RWPE2 (cell line): Measurements from ENCODE around the gene PPIA.
"Not testable (repeated sequence)": the region's sequence is repeated elsewhere in the genome, so short reads cannot be mapped to it uniquely, and the experiment has no call there.

Experiments
- ATAC-seq: fragments of 200-7000 bp; cut with Tn5 transposase; 3 replicates; pipeline ENCODE4 v1.9.1; 2021; ENCODE audit warnings: low read depth
- DNase-seq: peaks from one replicate; pipeline ENCODE4 v3.0.0-alpha.2; 2020; ENCODE audit warnings: low spot score
- H3K27ac ChIP-seq: fragments of 450-650 bp; 2 replicates; pipeline ENCODE4 v1.5.1; 2017; ENCODE audit warnings: mild to moderate bottlenecking; ENCODE audit not compliant: poor library complexity, severe bottlenecking
- H3K27me3 ChIP-seq: fragments of 250-450 bp; sonication (Bioruptor Pico); 2 replicates; pipeline ENCODE4 v1.5.1; 2021; ENCODE audit warnings: mild to moderate bottlenecking, moderate library complexity; ENCODE audit not compliant: insufficient read depth, poor library complexity, severe bottlenecking
- H3K36me3 ChIP-seq: fragments of 250-450 bp; sonication (Bioruptor Pico); 2 replicates; pipeline ENCODE4 v1.5.1; 2020; ENCODE audit warnings: low read depth, mild to moderate bottlenecking, moderate library complexity
- H3K4me1 ChIP-seq: fragments of 250-450 bp; sonication (Bioruptor Pico); 2 replicates; pipeline ENCODE4 v1.5.1; 2021; ENCODE audit warnings: mild to moderate bottlenecking, moderate library complexity; ENCODE audit not compliant: insufficient read depth, poor library complexity, severe bottlenecking
- H3K4me3 ChIP-seq: fragments of 250-450 bp; sonication (Bioruptor Pico); 2 replicates; pipeline ENCODE4 v1.5.1; 2021; ENCODE audit warnings: mild to moderate bottlenecking, moderate library complexity; ENCODE audit not compliant: severe bottlenecking
- H3K9me3 ChIP-seq: fragments of 250-450 bp; sonication (Bioruptor Pico); 2 replicates; pipeline ENCODE4 v1.5.1; 2021; ENCODE audit warnings: mild to moderate bottlenecking, moderate library complexity; ENCODE audit not compliant: severe bottlenecking
- CTCF ChIP-seq: fragments of 450-650 bp; IDR thresholded peaks from one replicate; pipeline ENCODE4 v1.5.1; 2017; ENCODE audit warnings: mild to moderate bottlenecking, moderate library complexity; ENCODE audit not compliant: poor library complexity, severe bottlenecking

Gene PPIA

GRCh38 chr7:44845451-44845850 lies 49.0 kb downstream of the PPIA start:
- Histone ChIP-seq H3K36me3 (peaks cover 32% of the 10 kb centered on the region), H3K27me3 (no peaks in the 10 kb centered on the region), H3K27ac (peak overlapping the region; percentile 87), H3K4me3 (no peak overlapping the region), H3K9me3 (no peaks in the 10 kb centered on the region), H3K4me1 (peaks cover 14% of the 10 kb centered on the region)
- no peak for DNase-seq
- no peak for TF ChIP-seq CTCF
- ATAC-seq, result no peak

- H3K27me3 ChIP-seq, DNase-seq, H3K9me3 ChIP-seq, ATAC-seq: not testable (repeated sequence)
- peaks cover 23% of the 10 kb centered on the region for H3K36me3 ChIP-seq
- H3K4me1 ChIP-seq, result peaks cover 14% of the 10 kb centered on the region
- peak overlapping the region; percentile 87 for H3K27ac ChIP-seq
- peak overlapping the region; percentile 90 for H3K4me3 ChIP-seq
Observed at GRCh38 chr7:44846390-44846789, 49.9 kb downstream of the PPIA start.

GRCh38 chr7:44846816-44847508 lies 50.5 kb downstream of the PPIA start:
- no peak for ATAC-seq
- no peaks in the 10 kb centered on the region for H3K27me3 ChIP-seq
- peaks cover 17% of the 10 kb centered on the region for H3K36me3 ChIP-seq
- H3K27ac ChIP-seq, result peak overlapping the region; percentile 87
- peak overlapping the region; percentile 90 for H3K4me3 ChIP-seq
- peaks cover 14% of the 10 kb centered on the region for H3K4me1 ChIP-seq
- no peak for TF ChIP-seq CTCF
- no peaks in the 10 kb centered on the region for H3K9me3 ChIP-seq
- DNase-seq, result no peak

GRCh38 chr7:44847509-44847919 lies 51.0 kb downstream of the PPIA start:
- no peaks in the 10 kb centered on the region for H3K27me3 ChIP-seq

GRCh38 chr7:44847920-44848634 lies 51.6 kb downstream of the PPIA start, which contains the start of gene H2AZ2:
Gene H2AZ2 (minus strand): TSS chr7:44848087. CDS start chr7:44847971, 116 bp downstream.
- TF ChIP-seq CTCF, result peak; percentile 67
- no peaks in the 10 kb centered on the region for H3K9me3 ChIP-seq
- ATAC-seq, result peak; percentile 90
- H3K36me3 ChIP-seq, result peaks cover 7% of the 10 kb centered on the region
- H3K27ac ChIP-seq, result peak within 1 kb of the TSS; percentile 87
- peaks cover 14% of the 10 kb centered on the region for H3K4me1 ChIP-seq
- no peaks in the 10 kb centered on the region for H3K27me3 ChIP-seq
- H3K4me3 ChIP-seq, result peak within 1 kb of the TSS; percentile 90
- peak; percentile 100 for DNase-seq

More at GRCh38 chr7:44847509-44847919, 51.0 kb downstream of the PPIA start:
- Histone ChIP-seq H3K36me3 (peaks cover 11% of the 10 kb centered on the region), H3K27ac (peak overlapping the region; percentile 87), H3K4me1 (peaks cover 14% of the 10 kb centered on the region), H3K9me3 (no peaks in the 10 kb centered on the region), H3K4me3 (peak overlapping the region; percentile 90)
- ATAC-seq (peak; percentile 60), DNase-seq (peak; percentile 79)
- TF ChIP-seq CTCF, result peak; percentile 96
